ENCODE measurements around the gene FAM187B. TPM values are rescaled to one million over a fixed set of nuclear protein-coding genes. Genes with fewer than 3 reads are reported as not detected.

Gene FAM187B
- polyA plus RNA-seq, 1 donor = not detected

Other genes with a start within 250 kb of the FAM187B start
- gene GRAMD1A, start 228.4 kb downstream of the FAM187B start, polyA plus RNA-seq = 53.2 TPM
- gene SCN1B, start 198.3 kb downstream of the FAM187B start, polyA plus RNA-seq = 0.96 TPM
- gene HPN, start 187.0 kb downstream of the FAM187B start, polyA plus RNA-seq = 309 TPM
- 291 TPM for gene FXYD3, start 112.9 kb downstream of the FAM187B start, polyA plus RNA-seq
- 9.4 TPM for gene LGI4, start 93.7 kb downstream of the FAM187B start, polyA plus RNA-seq
- gene FXYD1, start 89.9 kb downstream of the FAM187B start, polyA plus RNA-seq = 23.2 TPM
- gene FXYD7, start 85.5 kb downstream of the FAM187B start, polyA plus RNA-seq = 7.6 TPM
- 53.4 TPM for gene FXYD5, start 74.0 kb downstream of the FAM187B start, polyA plus RNA-seq
- gene LSR, start 20.3 kb upstream of the FAM187B start, polyA plus RNA-seq = 99.1 TPM
- gene USF2, start 40.2 kb upstream of the FAM187B start, polyA plus RNA-seq = 121 TPM
- 1.4 TPM for gene HAMP, start 53.8 kb upstream of the FAM187B start, polyA plus RNA-seq
- 0.37 TPM for gene MAG, start 63.4 kb upstream of the FAM187B start, polyA plus RNA-seq
- 2.2 TPM for gene CD22, start 100.4 kb upstream of the FAM187B start, polyA plus RNA-seq
- gene FFAR1, start 119.2 kb upstream of the FAM187B start, polyA plus RNA-seq = 1.8 TPM
- gene FFAR3, start 129.7 kb upstream of the FAM187B start, polyA plus RNA-seq = 0.79 TPM
- gene GPR42, start 142.3 kb upstream of the FAM187B start, polyA plus RNA-seq = 0.22 TPM
- gene FFAR2, start 219.5 kb upstream of the FAM187B start, polyA plus RNA-seq = 3.1 TPM

Data from large intestine (tissue), 1 donor.